GM19023 (cell line): ENCODE data around the gene ARHGAP24.
A peak's percentile ranks its signal among the peaks of the same experiment; 100 is the strongest.
"Not testable (repeated sequence)": the region's sequence is repeated elsewhere in the genome, so short reads cannot be mapped to it uniquely, and the experiment has no call there.

Source experiments
- ATAC-seq: cut with Tn5 transposase; IDR thresholded peaks from one replicate; pipeline ENCODE4 v1.9.1; 2021; ENCODE audit warnings: mild to moderate bottlenecking, moderate library complexity; ENCODE audit not compliant: unreplicated experiment

The ARHGAP24 gene

GRCh38 chr4:85482010-85482738, 7.2 kb downstream of the ARHGAP24 start:
- ATAC-seq, result no peak

DNA sequence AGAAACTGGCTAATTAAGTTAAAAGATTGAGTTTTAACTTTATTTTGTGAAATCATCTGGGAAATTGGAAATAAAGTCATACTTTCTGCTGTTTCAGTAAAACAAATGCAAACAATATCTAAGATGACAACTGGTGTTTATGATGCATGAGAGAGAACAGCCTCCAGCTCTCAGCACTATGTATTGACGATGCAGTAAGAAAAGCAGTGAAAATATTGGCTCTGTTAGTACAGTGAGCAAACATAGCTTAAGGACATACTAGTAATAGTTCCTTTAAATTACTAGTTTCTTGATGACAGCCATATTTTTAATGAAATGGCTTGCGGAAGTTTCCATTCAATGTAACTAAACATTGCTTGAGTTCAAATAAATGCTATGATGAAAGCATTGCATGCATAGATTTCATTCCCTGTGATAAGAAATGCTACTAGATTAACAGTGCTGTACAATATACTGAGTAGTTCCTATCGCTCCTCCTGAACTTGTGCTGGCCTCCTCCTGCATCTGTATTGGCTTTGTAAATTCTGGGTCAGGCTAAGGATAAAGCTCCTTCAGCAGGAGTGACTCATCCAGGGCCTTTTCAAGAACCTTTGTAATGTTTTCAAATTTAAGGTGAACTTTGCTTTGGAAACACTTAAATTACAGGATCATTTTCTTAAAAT, 11.6 kb downstream of the ARHGAP24 start:
- ATAC-seq, result no peak

- no peak for ATAC-seq
These were observed 13.5 kb downstream of the ARHGAP24 start for GRCh38 chr4:85488416-85488815.

DNA sequence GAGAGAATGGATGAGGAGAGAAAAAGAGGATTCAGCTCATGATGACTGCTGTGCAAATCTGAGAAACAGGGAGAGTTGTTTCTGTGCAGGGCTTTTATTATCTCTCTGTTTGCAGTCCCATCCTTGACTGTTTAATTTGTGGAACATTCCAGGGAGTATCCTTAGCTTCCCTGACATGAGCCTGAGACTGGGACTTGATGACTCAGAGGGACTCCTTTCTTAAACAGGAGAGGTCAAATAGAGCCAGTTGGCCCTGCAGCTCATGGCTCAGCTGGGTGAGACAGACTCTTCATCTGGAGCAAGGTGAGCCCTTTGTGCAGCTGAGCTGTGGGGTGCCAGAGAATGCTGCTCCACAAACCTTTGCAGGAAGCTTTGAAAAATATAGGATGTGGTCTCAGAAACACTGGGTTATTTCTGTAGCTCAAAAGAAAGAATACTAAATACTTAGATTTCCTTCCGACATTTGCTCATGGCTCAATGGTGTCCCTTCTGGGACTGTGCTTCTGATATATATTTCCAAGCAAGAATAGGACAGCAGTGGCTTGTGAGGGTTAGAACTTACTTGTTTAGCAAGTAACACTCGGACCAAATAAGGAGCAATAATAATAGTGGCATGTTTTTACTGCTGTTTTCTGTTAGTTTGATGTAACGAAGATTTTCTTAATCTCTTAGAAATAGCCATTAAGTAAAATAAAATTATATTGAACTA, 14.5 kb downstream of the ARHGAP24 start:
- ATAC-seq, result no peak

- ATAC-seq, result peak; percentile 58
These were observed 16.6 kb downstream of the ARHGAP24 start for GRCh38 chr4:85491527-85491926.

DNA sequence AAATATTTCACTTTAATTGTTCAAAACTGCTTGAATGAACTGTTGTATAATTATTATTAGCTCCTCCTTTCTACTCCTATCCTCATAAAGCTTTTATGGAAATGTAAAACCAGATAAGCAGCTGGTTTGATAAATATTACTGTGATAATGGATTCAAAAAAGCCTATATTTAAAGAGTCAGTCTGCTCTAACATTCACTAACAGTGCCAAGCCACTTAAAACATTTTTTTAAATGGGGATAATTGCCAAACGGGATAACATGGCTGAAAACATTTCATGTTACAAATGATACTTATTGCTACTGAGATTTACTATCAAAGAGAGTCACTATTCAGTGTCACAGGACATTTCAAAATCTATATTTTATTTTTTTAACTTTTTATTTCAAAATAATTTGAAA, 17.4 kb downstream of the ARHGAP24 start:
- no peak for ATAC-seq

- ATAC-seq, result no peak
These were observed 20.7 kb downstream of the ARHGAP24 start for GRCh38 chr4:85495621-85496020.

DNA sequence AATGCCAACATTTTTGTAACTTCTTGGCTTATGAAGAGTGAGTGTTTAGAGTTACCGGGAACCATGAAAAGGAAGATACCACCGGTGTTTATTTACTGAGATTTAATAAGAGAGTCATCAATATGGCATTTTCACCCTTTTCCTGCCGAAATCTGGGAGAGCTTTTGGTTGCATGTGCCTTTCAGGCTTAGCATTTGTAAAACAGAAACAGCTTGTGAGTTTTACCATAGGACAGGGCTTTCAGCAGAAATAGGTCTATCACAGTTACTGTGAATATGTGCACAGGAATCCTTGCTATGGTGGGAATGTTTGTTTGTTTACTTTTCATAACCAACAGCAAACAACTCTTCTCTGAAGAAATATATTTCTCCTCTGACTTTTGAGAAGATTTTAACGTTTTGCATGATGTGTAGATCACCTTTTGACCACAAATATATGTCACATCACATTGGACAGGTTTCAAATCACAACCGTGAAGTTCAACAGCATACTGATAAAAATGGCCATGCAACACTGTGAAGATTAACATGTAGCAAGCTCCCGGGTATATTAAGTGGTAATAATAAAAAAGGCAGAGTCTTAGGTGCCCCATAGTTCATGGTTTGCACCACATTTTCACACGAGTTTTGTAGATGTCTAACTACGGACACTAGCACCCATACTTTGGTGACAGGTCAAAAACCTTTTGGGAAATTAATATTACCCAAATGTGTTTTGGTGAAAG, 21.3 kb downstream of the ARHGAP24 start:
- no peak for ATAC-seq

- no peak for ATAC-seq
These were observed 22.0 kb downstream of the ARHGAP24 start for GRCh38 chr4:85496933-85497332.

DNA sequence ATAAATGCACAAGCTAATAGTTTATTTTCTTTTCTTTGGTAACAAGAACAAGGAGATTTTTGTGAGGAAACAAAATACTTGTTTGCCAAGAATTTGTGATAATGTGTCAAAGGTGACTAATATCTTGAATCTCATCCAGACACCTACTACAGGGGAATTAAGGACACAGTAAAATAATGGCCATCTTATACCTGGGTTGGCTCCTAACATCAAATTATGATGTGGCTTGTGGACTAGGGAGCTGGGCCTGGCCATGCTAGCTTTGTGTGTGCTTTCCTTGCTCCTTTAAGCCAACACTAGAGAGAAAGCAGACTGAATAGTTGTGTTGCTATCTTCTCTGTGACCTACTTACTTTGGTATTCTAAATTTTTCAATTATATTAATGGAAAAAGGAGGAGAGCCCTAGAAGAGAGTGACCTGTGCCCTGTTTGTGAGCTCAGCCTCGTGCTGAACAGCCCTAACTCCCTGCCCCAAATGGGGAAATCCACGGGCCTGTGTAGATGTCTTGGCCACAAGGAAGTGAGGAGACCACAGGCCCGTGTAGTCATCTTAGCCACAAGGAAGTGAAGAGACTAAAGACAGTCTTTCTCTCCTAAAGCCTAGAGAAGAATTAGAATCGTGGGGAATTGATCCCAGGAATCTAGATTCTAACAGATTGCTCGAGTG, 23.3 kb downstream of the ARHGAP24 start:
- peak; percentile 97 for ATAC-seq

DNA sequence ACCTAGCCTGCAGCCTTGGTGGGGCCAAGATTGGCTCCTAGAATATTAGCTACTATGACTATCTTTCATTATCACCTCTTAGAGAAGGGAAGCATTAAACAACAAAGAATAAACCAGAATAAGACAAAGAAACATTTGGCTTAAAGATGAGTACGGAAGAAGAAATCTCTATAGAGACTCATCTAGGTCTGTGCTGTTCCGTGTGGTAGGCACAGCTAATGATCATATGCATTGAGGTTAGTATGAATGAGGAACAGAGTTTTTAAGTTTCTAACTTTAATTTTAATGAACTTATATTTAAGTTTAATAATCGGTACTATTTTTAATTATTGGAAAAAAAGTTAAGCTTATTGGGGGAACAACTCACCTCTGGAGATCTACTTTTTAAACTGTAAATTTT, 24.6 kb downstream of the ARHGAP24 start:
- no peak for ATAC-seq

DNA sequence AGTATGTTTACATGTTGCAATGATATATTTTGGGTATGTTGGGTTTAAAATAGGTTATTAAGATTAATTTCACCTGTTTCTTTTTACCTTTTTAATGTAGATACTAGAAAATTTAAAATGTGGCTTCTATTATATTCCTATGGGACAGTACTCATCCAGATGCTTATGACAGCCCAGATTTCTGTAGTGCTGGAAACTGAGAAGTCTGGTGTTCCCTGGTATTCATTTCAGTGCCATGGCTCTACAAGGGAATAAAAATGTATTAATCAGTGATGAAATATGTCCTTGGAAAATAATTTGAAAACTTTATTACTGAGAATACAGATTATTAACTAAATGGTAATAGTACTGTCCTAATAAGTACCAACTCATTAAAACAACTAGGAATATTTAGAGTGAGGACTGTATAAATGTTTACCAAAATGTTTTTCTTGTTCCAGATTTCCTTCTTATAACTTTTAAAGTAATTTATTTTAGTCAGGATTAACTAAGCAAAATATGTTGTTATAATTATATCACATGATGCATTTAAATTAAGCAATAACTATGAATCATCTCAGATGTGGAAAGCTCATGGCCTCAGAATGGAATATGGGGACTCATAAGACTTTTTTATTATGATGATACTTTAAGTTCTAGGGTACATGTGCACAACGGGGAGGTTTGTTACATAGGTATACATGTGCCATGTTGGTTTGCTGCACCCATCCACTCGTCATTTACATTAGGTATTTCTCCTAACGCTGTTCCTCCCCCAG, 25.3 kb downstream of the ARHGAP24 start:
- ATAC-seq, result no peak

DNA sequence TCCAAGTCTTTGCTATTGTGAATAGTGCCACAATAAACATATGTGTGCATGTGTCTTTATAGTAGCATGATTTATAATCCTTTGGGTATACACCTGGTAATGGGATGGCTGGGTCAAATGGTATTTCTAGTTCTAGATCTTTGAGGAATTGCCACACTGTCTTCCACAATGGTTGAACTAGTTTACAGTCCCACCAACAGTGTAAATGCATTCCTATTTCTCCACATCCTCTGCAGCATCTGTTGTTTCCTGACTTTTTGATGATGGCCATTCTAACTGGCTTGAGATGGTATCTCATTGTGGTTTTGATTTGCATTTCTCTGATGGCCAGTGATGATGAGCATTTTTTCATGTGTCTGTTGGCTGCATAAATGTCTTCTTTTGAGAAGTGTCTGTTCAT, 26.2 kb downstream of the ARHGAP24 start:
- not testable (repeated sequence) for ATAC-seq

DNA sequence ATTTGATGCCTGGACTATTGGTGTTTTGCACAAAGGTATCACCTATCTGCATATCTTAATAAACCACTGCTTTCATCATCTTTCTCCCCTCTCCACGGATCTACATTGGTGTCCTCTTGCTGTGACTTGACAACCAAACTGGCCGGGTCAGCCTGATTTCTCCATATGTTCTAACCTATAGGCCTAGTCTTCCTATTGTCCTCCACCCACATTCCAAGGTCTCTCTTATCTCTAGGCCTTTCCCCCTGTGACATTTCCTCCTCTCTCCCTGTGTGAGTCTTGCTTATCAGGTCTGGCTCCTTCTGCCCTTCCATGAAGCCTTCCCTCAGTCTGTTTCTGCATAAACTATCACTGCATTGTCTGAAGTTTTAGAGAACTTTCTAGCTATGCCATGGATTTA, 33.7 kb downstream of the ARHGAP24 start:
- no peak for ATAC-seq

- ATAC-seq, result no peak
These were observed 35.1 kb downstream of the ARHGAP24 start for GRCh38 chr4:85509882-85510631.

DNA sequence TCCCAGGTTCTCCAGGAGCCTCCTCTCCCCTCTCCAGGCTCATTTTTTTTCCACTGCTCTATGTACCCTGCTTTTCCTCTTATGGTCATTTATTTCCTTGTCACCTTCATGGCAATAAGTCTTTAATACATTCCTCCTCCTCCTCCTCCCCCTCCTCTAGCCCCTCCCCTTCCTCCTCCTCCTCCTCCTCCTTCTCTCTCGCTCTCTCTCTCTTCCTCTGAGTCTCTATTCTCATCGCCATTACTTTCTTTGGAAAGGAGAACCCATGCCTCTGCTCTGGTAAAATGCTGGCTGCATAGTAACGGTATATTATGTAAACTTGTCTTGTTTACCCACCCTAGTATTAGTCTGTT, 35.7 kb downstream of the ARHGAP24 start:
- no peak for ATAC-seq

GRCh38 chr4:85512446-85513205, 37.7 kb downstream of the ARHGAP24 start:
- ATAC-seq, result no peak

- ATAC-seq, result no peak
These were observed 39.2 kb downstream of the ARHGAP24 start for GRCh38 chr4:85514117-85514516.

GRCh38 chr4:85514783-85515182, 39.8 kb downstream of the ARHGAP24 start:
- ATAC-seq, result no peak
